HepG2 (cell line): Measurements from ENCODE around the gene RAB29. TPM values are rescaled to one million over a fixed set of nuclear protein-coding genes. Genes with fewer than 3 reads are reported as not detected.
A peak's percentile ranks its signal among the peaks of the same experiment; 100 is the strongest.

Experiments used
- ATF5 ChIP-seq: sonication (generic); formaldehyde crosslinking; IDR thresholded peaks from 2 replicates; pipeline ENCODE4 v1.4.0; 2020; ENCODE audit warnings: mild to moderate bottlenecking, low read depth, missing genetic modification reagents
- BCL6 ChIP-seq: IDR thresholded peaks from 2 replicates; pipeline ENCODE4 v1.6.1; 2016; ENCODE audit warnings: missing genetic modification reagents, missing compliant biosample characterization
- ISL2 ChIP-seq: sonication (generic); formaldehyde crosslinking; IDR thresholded peaks from 2 replicates; pipeline ENCODE4 v1.5.0; 2020; ENCODE audit warnings: missing genetic modification reagents
- KDM5B ChIP-seq: sonication (generic); formaldehyde crosslinking; IDR thresholded peaks from 2 replicates; pipeline ENCODE4 v1.4.0; 2020; ENCODE audit warnings: missing genetic modification reagents, mild to moderate bottlenecking, borderline replicate concordance
- KMT2A ChIP-seq: sonication (generic); formaldehyde crosslinking; IDR thresholded peaks from 2 replicates; pipeline ENCODE4 v1.4.0; 2020; ENCODE audit warnings: missing genetic modification reagents
- MAFG ChIP-seq: sonication (generic); formaldehyde crosslinking; IDR thresholded peaks from 2 replicates; pipeline ENCODE4 v1.5.1; 2020; ENCODE audit warnings: mild to moderate bottlenecking, missing genetic modification reagents
- SRSF1 ChIP-seq: fragments of 200-400 bp; formaldehyde crosslinking; optimal IDR thresholded peaks from 2 replicates; pipeline ENCODE3; 2017; ENCODE audit warnings: mild to moderate bottlenecking, low read depth, low read length, moderate library complexity
- THAP11 ChIP-seq: IDR thresholded peaks from 2 replicates; pipeline ENCODE4 v1.6.1; 2016; ENCODE audit warnings: missing biosample characterization, missing genetic modification reagents
- THYN1 ChIP-seq: sonication (generic); formaldehyde crosslinking; IDR thresholded peaks from 2 replicates; pipeline ENCODE4 v1.8.1; 2023; ENCODE audit warnings: low read depth, mild to moderate bottlenecking, moderate library complexity, missing genetic modification reagents, borderline replicate concordance
- ZNF350 ChIP-seq: sonication (generic); formaldehyde crosslinking; IDR thresholded peaks from 2 replicates; pipeline ENCODE4 v1.4.0; 2020; ENCODE audit warnings: mild to moderate bottlenecking, low read depth, missing genetic modification reagents, borderline replicate concordance
- ZNF776 ChIP-seq: sonication (generic); formaldehyde crosslinking; IDR thresholded peaks from 2 replicates; pipeline ENCODE4 v1.4.0; 2020; ENCODE audit warnings: mild to moderate bottlenecking, missing genetic modification reagents
- ZSCAN31 ChIP-seq: sonication (generic); formaldehyde crosslinking; IDR thresholded peaks from 2 replicates; pipeline ENCODE4 v1.5.0; 2020; ENCODE audit warnings: low read depth, mild to moderate bottlenecking, missing genetic modification reagents
- polyA plus RNA-seq, 8 experiments: library from polyadenylated mRNA; depleted of rRNA in 3 of 8; stranded (reverse) in 7 of 8; unstranded in 1 of 8; fragments of >200 nt; fragmentation: Illumina TruSeq in 4 of 8; extraction: Trizol in 4 of 8; gene quantifications; 2 replicates each; pipeline versions ENCODE4 v1.2.1 to v1.2.3, GENCODE V29; 2011 to 2016; ENCODE audit warnings: low read depth in 4 of 8, missing spikeins in 1 of 8, mixed read lengths in 1 of 8; ENCODE audit not compliant: insufficient read depth in 1 of 8
- total RNA-seq, 5 experiments: library from RNA; depleted of rRNA; stranded (reverse); fragments of >200 nt; fragmentation: Illumina TruSeq; extraction: Trizol; gene quantifications; 2 replicates each; pipeline ENCODE4 v1.2.3, GENCODE V29; 2016; ENCODE audit warnings: low read depth in 1 of 5
- TF ChIP-seq, protein P1 (sequence below): sonication (generic); formaldehyde crosslinking; IDR thresholded peaks from 2 replicates; pipeline ENCODE4 v1.4.0; 2020; ENCODE audit warnings: missing genetic modification reagents
- TF ChIP-seq, protein P2 (sequence below): sonication (generic); formaldehyde crosslinking; conservative IDR thresholded peaks from 2 replicates; pipeline ENCODE4 v1.8.0; 2022; ENCODE audit warnings: mild to moderate bottlenecking, moderate library complexity, missing genetic modification reagents
- TF ChIP-seq, protein P3 (sequence below): sonication (generic); formaldehyde crosslinking; IDR thresholded peaks from 2 replicates; pipeline ENCODE4 v1.5.0; 2020; ENCODE audit warnings: missing genetic modification reagents

RAB29 gene
- total and polyA plus RNA-seq, 2 of the 13 experiments (the other 11 are each of a cell fraction or from before 2014, with no cell fraction given): 8.7 to 10.1 TPM

GRCh38 chr1:205812878-205813754 lies 37.8 kb upstream of the RAB29 start, which contains the start of gene SLC41A1 (continued):
- TF ChIP-seq, protein P1, sequence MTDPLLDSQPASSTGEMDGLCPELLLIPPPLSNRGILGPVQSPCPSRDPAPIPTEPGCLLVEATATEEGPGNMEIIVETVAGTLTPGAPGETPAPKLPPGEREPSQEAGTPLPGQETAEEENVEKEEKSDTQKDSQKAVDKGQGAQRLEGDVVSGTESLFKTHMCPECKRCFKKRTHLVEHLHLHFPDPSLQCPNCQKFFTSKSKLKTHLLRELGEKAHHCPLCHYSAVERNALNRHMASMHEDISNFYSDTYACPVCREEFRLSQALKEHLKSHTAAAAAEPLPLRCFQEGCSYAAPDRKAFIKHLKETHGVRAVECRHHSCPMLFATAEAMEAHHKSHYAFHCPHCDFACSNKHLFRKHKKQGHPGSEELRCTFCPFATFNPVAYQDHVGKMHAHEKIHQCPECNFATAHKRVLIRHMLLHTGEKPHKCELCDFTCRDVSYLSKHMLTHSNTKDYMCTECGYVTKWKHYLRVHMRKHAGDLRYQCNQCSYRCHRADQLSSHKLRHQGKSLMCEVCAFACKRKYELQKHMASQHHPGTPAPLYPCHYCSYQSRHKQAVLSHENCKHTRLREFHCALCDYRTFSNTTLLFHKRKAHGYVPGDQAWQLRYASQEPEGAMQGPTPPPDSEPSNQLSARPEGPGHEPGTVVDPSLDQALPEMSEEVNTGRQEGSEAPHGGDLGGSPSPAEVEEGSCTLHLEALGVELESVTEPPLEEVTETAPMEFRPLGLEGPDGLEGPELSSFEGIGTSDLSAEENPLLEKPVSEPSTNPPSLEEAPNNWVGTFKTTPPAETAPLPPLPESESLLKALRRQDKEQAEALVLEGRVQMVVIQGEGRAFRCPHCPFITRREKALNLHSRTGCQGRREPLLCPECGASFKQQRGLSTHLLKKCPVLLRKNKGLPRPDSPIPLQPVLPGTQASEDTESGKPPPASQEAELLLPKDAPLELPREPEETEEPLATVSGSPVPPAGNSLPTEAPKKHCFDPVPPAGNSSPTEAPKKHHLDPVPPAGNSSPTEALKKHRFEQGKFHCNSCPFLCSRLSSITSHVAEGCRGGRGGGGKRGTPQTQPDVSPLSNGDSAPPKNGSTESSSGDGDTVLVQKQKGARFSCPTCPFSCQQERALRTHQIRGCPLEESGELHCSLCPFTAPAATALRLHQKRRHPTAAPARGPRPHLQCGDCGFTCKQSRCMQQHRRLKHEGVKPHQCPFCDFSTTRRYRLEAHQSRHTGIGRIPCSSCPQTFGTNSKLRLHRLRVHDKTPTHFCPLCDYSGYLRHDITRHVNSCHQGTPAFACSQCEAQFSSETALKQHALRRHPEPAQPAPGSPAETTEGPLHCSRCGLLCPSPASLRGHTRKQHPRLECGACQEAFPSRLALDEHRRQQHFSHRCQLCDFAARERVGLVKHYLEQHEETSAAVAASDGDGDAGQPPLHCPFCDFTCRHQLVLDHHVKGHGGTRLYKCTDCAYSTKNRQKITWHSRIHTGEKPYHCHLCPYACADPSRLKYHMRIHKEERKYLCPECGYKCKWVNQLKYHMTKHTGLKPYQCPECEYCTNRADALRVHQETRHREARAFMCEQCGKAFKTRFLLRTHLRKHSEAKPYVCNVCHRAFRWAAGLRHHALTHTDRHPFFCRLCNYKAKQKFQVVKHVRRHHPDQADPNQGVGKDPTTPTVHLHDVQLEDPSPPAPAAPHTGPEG: no peak
- 0 out of 2 replicates have a peak, but pooled peaks have one; percentile 5 for TF ChIP-seq BCL6 (CRISPR knock-in tag)
- 0 out of 2 replicates have a peak, but pooled peaks have one; percentile 7 for TF ChIP-seq ZNF350 (CRISPR knock-in tag)
- TF ChIP-seq, protein P2, sequence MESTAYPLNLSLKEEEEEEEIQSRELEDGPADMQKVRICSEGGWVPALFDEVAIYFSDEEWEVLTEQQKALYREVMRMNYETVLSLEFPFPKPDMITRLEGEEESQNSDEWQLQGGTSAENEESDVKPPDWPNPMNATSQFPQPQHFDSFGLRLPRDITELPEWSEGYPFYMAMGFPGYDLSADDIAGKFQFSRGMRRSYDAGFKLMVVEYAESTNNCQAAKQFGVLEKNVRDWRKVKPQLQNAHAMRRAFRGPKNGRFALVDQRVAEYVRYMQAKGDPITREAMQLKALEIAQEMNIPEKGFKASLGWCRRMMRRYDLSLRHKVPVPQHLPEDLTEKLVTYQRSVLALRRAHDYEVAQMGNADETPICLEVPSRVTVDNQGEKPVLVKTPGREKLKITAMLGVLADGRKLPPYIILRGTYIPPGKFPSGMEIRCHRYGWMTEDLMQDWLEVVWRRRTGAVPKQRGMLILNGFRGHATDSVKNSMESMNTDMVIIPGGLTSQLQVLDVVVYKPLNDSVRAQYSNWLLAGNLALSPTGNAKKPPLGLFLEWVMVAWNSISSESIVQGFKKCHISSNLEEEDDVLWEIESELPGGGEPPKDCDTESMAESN (CRISPR knock-in tag): no peak
- peak; percentile 31; the same call in 1 of the 2 replicates for TF ChIP-seq THAP11 (CRISPR knock-in tag)
- TF ChIP-seq KMT2A (CRISPR knock-in tag): no peak
- TF ChIP-seq MAFG (CRISPR knock-in tag): no peak
- no peak for TF ChIP-seq ATF5 (CRISPR knock-in tag)
- peak; percentile 42; the same call in 1 of the 2 replicates for TF ChIP-seq ZSCAN31 (CRISPR knock-in tag)
- TF ChIP-seq SRSF1: peak; percentile 77
- TF ChIP-seq KDM5B (CRISPR knock-in tag): peak; percentile 43; the same call in 1 of the 2 replicates
- no peak for TF ChIP-seq ISL2
- TF ChIP-seq ZNF776 (CRISPR knock-in tag): 0 out of 2 replicates have a peak, but pooled peaks have one; percentile 50
- TF ChIP-seq, protein P3, sequence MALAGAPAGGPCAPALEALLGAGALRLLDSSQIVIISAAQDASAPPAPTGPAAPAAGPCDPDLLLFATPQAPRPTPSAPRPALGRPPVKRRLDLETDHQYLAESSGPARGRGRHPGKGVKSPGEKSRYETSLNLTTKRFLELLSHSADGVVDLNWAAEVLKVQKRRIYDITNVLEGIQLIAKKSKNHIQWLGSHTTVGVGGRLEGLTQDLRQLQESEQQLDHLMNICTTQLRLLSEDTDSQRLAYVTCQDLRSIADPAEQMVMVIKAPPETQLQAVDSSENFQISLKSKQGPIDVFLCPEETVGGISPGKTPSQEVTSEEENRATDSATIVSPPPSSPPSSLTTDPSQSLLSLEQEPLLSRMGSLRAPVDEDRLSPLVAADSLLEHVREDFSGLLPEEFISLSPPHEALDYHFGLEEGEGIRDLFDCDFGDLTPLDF: no peak
- no peak for TF ChIP-seq THYN1 (CRISPR knock-in tag)
